ENCODE results near the gene UMAD1. TPM values are rescaled to one million over a fixed set of nuclear protein-coding genes. Genes with fewer than 3 reads are reported as not detected.

UMAD1 gene
- total RNA-seq, 1 donor from 2014 or later: 10.0 TPM

DNA sequence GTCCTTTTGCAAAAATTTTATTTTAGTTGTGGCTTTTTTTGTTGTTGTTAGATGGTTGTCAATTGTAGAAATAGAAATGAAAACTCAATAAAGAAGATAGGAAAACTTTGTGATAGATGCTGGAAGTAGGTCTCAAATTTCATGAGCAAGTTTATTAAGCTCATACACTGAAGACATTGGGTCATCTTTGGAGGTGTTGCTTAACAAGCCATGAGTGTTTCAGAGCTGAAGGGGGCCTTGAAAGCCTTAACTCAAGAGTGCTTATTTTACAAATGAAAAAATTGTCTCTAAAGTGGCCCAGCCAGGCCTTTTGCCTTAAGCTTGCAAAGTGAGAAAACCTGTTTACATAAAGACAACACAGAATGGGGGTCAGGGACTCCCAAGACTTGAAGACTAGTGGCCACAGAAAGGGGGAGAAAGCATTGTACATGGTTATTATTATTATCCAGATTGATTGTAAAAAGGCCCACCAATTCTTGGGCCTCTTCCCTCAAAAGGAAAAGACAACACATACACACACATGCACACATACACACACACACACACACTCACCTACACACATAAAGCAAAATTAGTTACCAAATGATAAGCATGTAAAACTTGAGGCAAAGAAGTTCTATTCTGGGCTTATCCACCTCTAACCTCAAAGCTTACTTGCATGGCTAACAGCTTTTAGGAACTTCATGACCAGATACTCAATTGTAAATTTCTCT, 278.3 kb downstream of the UMAD1 start:
- Mint-ChIP-seq H3K36me3 (no peaks in the 10 kb centered on the region), H3K27me3 (ENCODE audit: low read depth) (no peaks in the 10 kb centered on the region), H3K27ac (no peak overlapping the region), H3K9me3 (peaks cover 4% of the 10 kb centered on the region), H3K4me1 (no peaks in the 10 kb centered on the region), H3K4me3 (no peak overlapping the region)
- no peak for DNase-seq (ENCODE audit: low spot score in 2 of 2, unreplicated experiment in 2 of 2)
- no peak for TF ChIP-seq CTCF (IDR thresholded peaks at IDR 0.05; ENCODE audit: unreplicated experiment)

DNA sequence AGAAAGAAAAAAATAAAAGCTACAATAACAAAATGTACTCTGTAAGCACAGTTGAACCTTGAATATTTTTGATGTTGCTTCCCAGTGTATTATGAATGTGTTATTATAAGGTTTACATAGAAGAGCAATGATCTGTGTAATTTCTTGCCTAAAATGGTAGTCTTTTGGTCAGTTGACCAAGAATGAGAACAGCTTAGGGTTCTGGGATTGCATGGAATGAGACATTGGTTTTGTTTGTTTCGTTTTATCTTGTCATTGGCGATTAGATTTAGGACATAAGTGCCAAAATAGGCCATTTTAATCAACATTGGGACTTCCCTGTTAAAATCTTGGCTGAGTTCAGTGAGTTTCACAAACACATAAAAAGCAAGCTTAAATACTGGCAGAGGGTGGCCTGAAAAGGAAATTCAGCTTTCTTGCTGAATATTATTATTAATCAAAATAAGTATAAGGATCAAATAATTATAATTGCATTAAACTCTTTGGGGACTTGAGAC, 278.9 kb downstream of the UMAD1 start:
- no peaks in the 10 kb centered on the region for H3K4me1 Mint-ChIP-seq
- no peaks in the 10 kb centered on the region for H3K27me3 Mint-ChIP-seq (ENCODE audit: low read depth)
- TF ChIP-seq CTCF (IDR thresholded peaks at IDR 0.05; ENCODE audit: unreplicated experiment): no peak
- no peaks in the 10 kb centered on the region for H3K36me3 Mint-ChIP-seq
- no peak overlapping the region for H3K4me3 Mint-ChIP-seq
- DNase-seq (ENCODE audit: low spot score in 2 of 2, unreplicated experiment in 2 of 2): no peak
- H3K27ac Mint-ChIP-seq: no peak overlapping the region
- peaks cover 4% of the 10 kb centered on the region for H3K9me3 Mint-ChIP-seq

DNA sequence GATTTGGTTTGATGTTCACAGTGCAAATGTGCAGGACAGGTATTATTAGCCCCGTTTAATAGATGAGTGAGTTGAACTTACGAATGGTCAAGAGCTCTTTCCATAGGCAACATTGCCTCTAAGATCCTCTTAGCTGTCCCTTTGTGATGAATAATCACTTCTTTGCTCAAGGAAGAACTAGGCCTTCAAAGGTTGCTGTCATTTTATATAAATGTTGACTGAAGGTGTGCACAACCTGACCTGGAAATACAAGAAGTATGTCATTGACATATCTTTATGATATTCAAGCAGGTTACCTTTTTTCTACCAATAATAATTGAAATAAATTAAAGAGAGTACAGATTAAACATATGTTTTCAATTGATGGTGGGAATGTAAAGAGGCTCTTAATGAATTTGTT, 279.5 kb downstream of the UMAD1 start:
- no peaks in the 10 kb centered on the region for H3K27me3 Mint-ChIP-seq (ENCODE audit: low read depth)
- peaks cover 4% of the 10 kb centered on the region for H3K9me3 Mint-ChIP-seq
- H3K36me3 Mint-ChIP-seq: no peaks in the 10 kb centered on the region
- H3K4me1 Mint-ChIP-seq: no peaks in the 10 kb centered on the region
- H3K4me3 Mint-ChIP-seq: no peak overlapping the region
- no peak for DNase-seq (ENCODE audit: low spot score in 2 of 2, unreplicated experiment in 2 of 2)
- no peak for TF ChIP-seq CTCF (IDR thresholded peaks at IDR 0.05; ENCODE audit: unreplicated experiment)
- no peak overlapping the region for H3K27ac Mint-ChIP-seq

- Mint-ChIP-seq H3K9me3 (peaks cover 4% of the 10 kb centered on the region), H3K36me3 (no peaks in the 10 kb centered on the region), H3K4me3 (no peak overlapping the region), H3K27ac (no peak overlapping the region), H3K4me1 (no peaks in the 10 kb centered on the region), H3K27me3 (ENCODE audit: low read depth) (no peaks in the 10 kb centered on the region)
- DNase-seq (ENCODE audit: low spot score in 2 of 2, unreplicated experiment in 2 of 2): no peak
- TF ChIP-seq CTCF (IDR thresholded peaks at IDR 0.05; ENCODE audit: unreplicated experiment): no peak
Measured at GRCh38 chr7:7920481-7920880, 279.9 kb downstream of the UMAD1 start.

DNA sequence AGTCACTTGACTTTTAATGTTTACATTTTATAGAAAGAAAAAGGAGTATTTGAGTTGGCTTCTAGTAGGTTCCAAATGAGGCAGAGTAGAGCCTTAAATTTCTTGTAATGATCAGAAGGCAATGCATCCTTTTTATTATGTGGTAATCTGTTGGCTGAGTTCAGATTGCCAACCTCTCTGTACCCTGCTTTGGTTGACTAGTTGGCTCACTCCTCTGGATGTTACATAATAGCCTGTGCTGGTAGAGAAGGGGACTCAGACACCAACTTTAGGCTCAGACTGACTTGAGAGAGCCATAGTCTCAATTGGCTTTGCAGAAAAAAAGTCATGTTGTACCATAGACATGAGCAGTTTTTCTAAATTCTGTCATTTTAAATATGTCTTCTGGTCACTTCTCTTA, 281.3 kb downstream of the UMAD1 start:
- no peak overlapping the region for H3K27ac Mint-ChIP-seq

More for the DNA sequence above, 281.3 kb downstream of the UMAD1 start:
- Mint-ChIP-seq H3K4me3 (no peak overlapping the region), H3K27me3 (ENCODE audit: low read depth) (no peaks in the 10 kb centered on the region), H3K4me1 (no peaks in the 10 kb centered on the region), H3K36me3 (no peaks in the 10 kb centered on the region), H3K9me3 (no peaks in the 10 kb centered on the region)
- TF ChIP-seq CTCF (IDR thresholded peaks at IDR 0.05; ENCODE audit: unreplicated experiment): no peak
- no peak for DNase-seq (ENCODE audit: low spot score in 2 of 2, unreplicated experiment in 2 of 2)
